Pancreas (tissue), 10 donors: ENCODE results near the gene LRIG1. TPM values are rescaled to one million over a fixed set of nuclear protein-coding genes. Genes with fewer than 3 reads are reported as not detected.

Experiments used
- ATAC-seq, 4 donors: fragments of 200-7000 bp; cut with Tn5 transposase; one replicate each; pipeline versions ENCODE4 v1.8.0 to v1.9.1; 2020; ENCODE audit warnings: mild to moderate bottlenecking in 4 of 4, moderate library complexity in 4 of 4
- DNase-seq, 6 donors: peaks; one replicate each; pipeline ENCODE4 v3.0.0-alpha.2; 2020
- FAIRE-seq: peaks from 2 replicates; lab custom pipeline; 2012; peaks lifted over from hg19 to GRCh38; lab: Jason Lieb, UNC
- H3K27ac ChIP-seq, 4 donors: fragments of 200-600 bp; sonication (generic); 1 replicate in 3 of 4; 2 replicates in 1 of 4; pipeline versions ENCODE4 v1.5.0 to v1.8.0; 2020
- H3K27me3 ChIP-seq, 4 donors: fragments of 200-600 bp; one replicate each; pipeline ENCODE4 v1.8.0; 2021
- H3K36me3 ChIP-seq, 3 donors: fragments of 200-600 bp; sonication (generic) in 1 of 3; one replicate each; pipeline versions ENCODE4 v1.5.0 to v1.8.0; 2020 to 2021
- H3K4me1 ChIP-seq, 3 donors: fragments of 200-600 bp; one replicate each; pipeline ENCODE4 v1.8.0; 2021
- H3K4me3 ChIP-seq, 4 donors: fragments of 200-600 bp; sonication (generic) in 2 of 4; one replicate each; pipeline versions ENCODE4 v1.5.0 to v1.8.0; 2020 to 2021
- H3K9me3 ChIP-seq, 4 donors: fragments of 200-600 bp; one replicate each; pipeline ENCODE4 v1.8.0; 2021
- CTCF ChIP-seq, 4 donors: fragments of 200-600 bp; sonication (generic) in 3 of 4; IDR thresholded peaks; one replicate each; pipeline versions ENCODE4 v1.5.0 to v1.8.0; 2021; ENCODE audit warnings: antibody characterized with exemption in 4 of 4
- WGBS, 2 donors: extraction: QIAGEN DNeasy Blood & Tissue Kit; methylation state at CpG; one replicate each; pipeline ENCODE4 v1.1.7; 2013; 5-methylcytosine and 5-hydroxymethylcytosine counted together
- intact Hi-C, 3 donors: fragments of 100-400 bp; cut with DNase I; formaldehyde crosslinking; loops; one replicate each; pipeline versions ENCODE4 v1.11.1 to v1.14.2; 2022
- polyA plus RNA-seq, 2 donors: library from polyadenylated mRNA; stranded (reverse); fragments of 200-250 nt; gene quantifications; one replicate each; pipeline ENCODE4 v1.2.3, GENCODE V29; 2013
- total RNA-seq, 6 donors: library from RNA; stranded (reverse); fragmentation: NEBNext Ultra II Directional in 4 of 6; extraction: Animal tissue kit (Norgen Biotek cat#: 25700) in 4 of 6; gene quantifications; one replicate each; pipeline versions ENCODE4 v1.2.1 to v1.2.4, GENCODE V29; 2021 to 2023
- donor health status: healthy with polysubstance abuse.
- donor health status: DM: no; HTN: no; CAD: no; lungs with moderate emphysema.
- donor health status: DM: no; HTN: no; CAD: no.
- donor health status: control.
- donor health status: control.
- donor health status: Bipolar disorder and iron deficiency.
- donor health status: DM: yes; HTN: yes; CAD: no.
- donor health status: DM: no; HTN: no; CAD: no.
- donor health status: DM: no; HTN: no; CAD: no.
- donor health status: DM: yes; HTN: yes; CAD: no.

The LRIG1 gene
- total and polyA plus RNA-seq, 8 donors: 32.7 to 104 (median 68.0) TPM

GRCh38 chr3:66404903-66405700 lies 95.7 kb downstream of the LRIG1 start:
- intact Hi-C loops: loop anchor here in 2 of 3 donors (5.0 to 10.0 kb wide), 2 partner anchors 320 to 412 kb away; no protein-coding TSS in a partner anchor
- H3K27me3 ChIP-seq: no peaks in the 10 kb centered on the region
- H3K9me3 ChIP-seq: no peaks in the 10 kb centered on the region
- FAIRE-seq: no peak
- TF ChIP-seq CTCF (IDR thresholded peaks at IDR 0.05): no peak
- ATAC-seq: no peak
- no peak overlapping the region for H3K4me3 ChIP-seq
- WGBS, 2 donors: 87 to 91% methylated on average over 32 of the region's 32 CpGs
- peak overlapping the region in 1 of 4 donors; percentile 17 for H3K27ac ChIP-seq
- H3K4me1 ChIP-seq: peaks cover 3 to 27% (median 23%) of the 10 kb centered on the region in 3 donors
- DNase-seq: peak in 1 of 6 donors; percentile 57
- H3K36me3 ChIP-seq: peaks cover 2 to 60% (median 29%) of the 10 kb centered on the region in 3 donors

- TF ChIP-seq CTCF (IDR thresholded peaks at IDR 0.05): no peak
- Histone ChIP-seq H3K4me1 (peaks cover 4 to 33% (median 23%) of the 10 kb centered on the region in 3 donors), H3K36me3 (peaks cover 0 to 51% (median 23%) of the 10 kb centered on the region in 3 donors), H3K27ac (peak overlapping the region in 1 of 4 donors; percentile 53), H3K9me3 (no peaks in the 10 kb centered on the region), H3K27me3 (no peaks in the 10 kb centered on the region), H3K4me3 (no peak overlapping the region)
- WGBS, 2 donors: 46 to 49% methylated on average over 15 of the region's 15 CpGs
- peak in 1 of 6 donors; percentile 49 for DNase-seq
- FAIRE-seq: no peak
- intact Hi-C loops: loop anchor here in 1 of 3 donors (10.0 kb wide), 1 partner anchor 321 kb away; no protein-coding TSS in a partner anchor
- peak in 1 of 4 donors; percentile 3 for ATAC-seq
Measured at GRCh38 chr3:66404197-66404596, 96.6 kb downstream of the LRIG1 start.

- H3K4me1 ChIP-seq: peaks cover 9 to 40% (median 23%) of the 10 kb centered on the region in 3 donors
Measured at GRCh38 chr3:66403323-66403990, 97.4 kb downstream of the LRIG1 start.

More at GRCh38 chr3:66403323-66403990, 97.4 kb downstream of the LRIG1 start:
- ATAC-seq (no peak), DNase-seq (peak in 1 of 6 donors; percentile 51), FAIRE-seq (no peak)
- no peak overlapping the region for H3K4me3 ChIP-seq
- H3K27ac ChIP-seq: peak overlapping the region in 1 of 4 donors; percentile 53
- intact Hi-C loops: loop anchor here in 1 of 3 donors (10.0 kb wide), 1 partner anchor 321 kb away; no protein-coding TSS in a partner anchor
- 64 to 65% methylated on average over 13 of the region's 13 CpGs for WGBS, 2 donors
- no peaks in the 10 kb centered on the region for H3K27me3 ChIP-seq
- TF ChIP-seq CTCF (IDR thresholded peaks at IDR 0.05): no peak
- no peaks in the 10 kb centered on the region for H3K9me3 ChIP-seq
- peaks cover 0 to 49% (median 23%) of the 10 kb centered on the region in 3 donors for H3K36me3 ChIP-seq
